GM12892 (cell line): ENCODE results near the gene ARHGEF9. TPM values are rescaled to one million over a fixed set of nuclear protein-coding genes. Genes with fewer than 3 reads are reported as not detected.
"Not testable (repeated sequence)": the region's sequence is repeated elsewhere in the genome, so short reads cannot be mapped to it uniquely, and the experiment has no call there.

Experiments used
- DNase-seq: peaks from one replicate; pipeline ENCODE4 v3.0.0; 2011; ENCODE audit not compliant: insufficient read length
- FAIRE-seq: peaks from 2 replicates; lab custom pipeline; 2011; peaks lifted over from hg19 to GRCh38; lab: Jason Lieb, UNC
- POLR2A ChIP-seq: IDR thresholded peaks from 2 replicates; pipeline ENCODE4 v1.6.1; 2011; ENCODE audit warnings: low read depth, low read length, control low read depth
- POLR2AphosphoS5 ChIP-seq: IDR thresholded peaks from 2 replicates; pipeline ENCODE4 v1.6.1; 2011; ENCODE audit warnings: low read depth, low read length, control low read depth
- TAF1 ChIP-seq: IDR thresholded peaks from 2 replicates; pipeline ENCODE4 v1.6.1; 2011; ENCODE audit warnings: low read depth, mild to moderate bottlenecking, control low read depth, low read length, borderline replicate concordance
- polyA plus RNA-seq: library from polyadenylated mRNA; unstranded; fragments of >200 nt; gene quantifications from one replicate; pipeline ENCODE4 v1.2.1, GENCODE V29; 2012; ENCODE audit warnings: missing spikeins, inconsistent platforms; ENCODE audit not compliant: missing spikeins

The ARHGEF9 gene
- polyA plus RNA-seq = 14.4 TPM

- FAIRE-seq (no peak), DNase-seq (peak; percentile 10)
Observed at GRCh38 chrX:63784902-63785707, at the start of gene ARHGEF9. Gene ARHGEF9, minus strand, starts transcription at chrX:63785214. Its CDS starts 69 bp downstream, at chrX:63785145.

GRCh38 chrX:63825446-63825845, 40.4 kb upstream of the ARHGEF9 start:
- FAIRE-seq, DNase-seq: not testable (repeated sequence)

More at GRCh38 chrX:63784902-63785707, at the start of gene ARHGEF9:
- TF ChIP-seq TAF1 (no peak), POLR2AphosphoS5 (no peak), POLR2A (no peak)

GRCh38 chrX:63818156-63818555, 33.1 kb upstream of the ARHGEF9 start:
- no peak for FAIRE-seq
- TF ChIP-seq POLR2A (no peak), POLR2AphosphoS5 (no peak), TAF1 (no peak)

GRCh38 chrX:63817696-63818095, 32.7 kb upstream of the ARHGEF9 start:
- FAIRE-seq = no peak
- no peak for DNase-seq
- TF ChIP-seq POLR2A = no peak
- no peak for TF ChIP-seq TAF1
- TF ChIP-seq POLR2AphosphoS5 = no peak

More at GRCh38 chrX:63818156-63818555, 33.1 kb upstream of the ARHGEF9 start:
- no peak for DNase-seq

GRCh38 chrX:63812823-63813222, 27.8 kb upstream of the ARHGEF9 start:
- FAIRE-seq = no peak
- DNase-seq = no peak
- no peak for TF ChIP-seq TAF1

GRCh38 chrX:63810746-63811145, 25.7 kb upstream of the ARHGEF9 start:
- FAIRE-seq (no peak), DNase-seq (no peak)
- TF ChIP-seq POLR2AphosphoS5 (no peak), TAF1 (no peak), POLR2A (no peak)

- FAIRE-seq (no peak), DNase-seq (no peak)
- TF ChIP-seq POLR2A = no peak
- no peak for TF ChIP-seq TAF1
- TF ChIP-seq POLR2AphosphoS5 = no peak
Observed at GRCh38 chrX:63809173-63809572, 24.2 kb upstream of the ARHGEF9 start.

- DNase-seq, FAIRE-seq: not testable (repeated sequence)
Observed at GRCh38 chrX:63795406-63795805, 10.4 kb upstream of the ARHGEF9 start.

- DNase-seq (no peak), FAIRE-seq (no peak)
- TF ChIP-seq POLR2AphosphoS5 = no peak
- TF ChIP-seq POLR2A = no peak
- TF ChIP-seq TAF1 = no peak
Observed at GRCh38 chrX:63785708-63786040, 660 bp upstream of the ARHGEF9 start.

- no peak for FAIRE-seq
- no peak for DNase-seq
- no peak for TF ChIP-seq POLR2A
- no peak for TF ChIP-seq POLR2AphosphoS5
- no peak for TF ChIP-seq TAF1
Observed at GRCh38 chrX:63784346-63784901, 590 bp downstream of the ARHGEF9 start.

GRCh38 chrX:63782515-63782914, 2.5 kb downstream of the ARHGEF9 start:
- FAIRE-seq = no peak
- DNase-seq = no peak
- TF ChIP-seq POLR2A (no peak), POLR2AphosphoS5 (no peak), TAF1 (no peak)

GRCh38 chrX:63768760-63769159, 16.3 kb downstream of the ARHGEF9 start:
- DNase-seq (no peak), FAIRE-seq (no peak)
- TF ChIP-seq POLR2A (no peak), POLR2AphosphoS5 (no peak), TAF1 (no peak)

- FAIRE-seq (no peak), DNase-seq (no peak)
- TF ChIP-seq TAF1 = no peak
- TF ChIP-seq POLR2A = no peak
- TF ChIP-seq POLR2AphosphoS5 = no peak
Observed at GRCh38 chrX:63765712-63766111, 19.3 kb downstream of the ARHGEF9 start.
